ENCODE data around the gene HPSE2. TPM values are rescaled to one million over a fixed set of nuclear protein-coding genes. Genes with fewer than 3 reads are reported as not detected.

HPSE2 gene
- total and polyA plus RNA-seq, 2 of the 13 experiments (the other 11 are each of a cell fraction or from before 2014, with no cell fraction given) = 0.01 TPM; not detected in 1

GRCh38 chr10:98446151-98446660 lies 789.4 kb downstream of the HPSE2 start (continued):
- TF ChIP-seq TFAP4 (IDR thresholded peaks at IDR 0.05; ENCODE audit: borderline replicate concordance, low read depth) (no peak), TAF1 (CRISPR knock-in tag; IDR thresholded peaks at IDR 0.05) (peak; percentile 2; the same call in 1 of the 2 replicates), SIN3A (IDR thresholded peaks at IDR 0.05; ENCODE audit: borderline replicate concordance, low read depth, low read length) (no peak), ZNF333 (CRISPR knock-in tag; IDR thresholded peaks at IDR 0.05; ENCODE audit: borderline replicate concordance) (0 out of 2 replicates have a peak, but pooled peaks have one; percentile 29), ZNF317 (CRISPR knock-in tag; IDR thresholded peaks at IDR 0.05) (0 out of 2 replicates have a peak, but pooled peaks have one; percentile 25), ZNF784 (CRISPR knock-in tag; IDR thresholded peaks at IDR 0.05; ENCODE audit: borderline replicate concordance) (0 out of 2 replicates have a peak, but pooled peaks have one; percentile 1), ARID2 (CRISPR knock-in tag; IDR thresholded peaks at IDR 0.05; ENCODE audit: borderline replicate concordance) (peak; percentile 38; the same call in 1 of the 2 replicates)

- ChIA-PET CTCF (ENCODE audit: low intra/inter-chr PET ratio, low total read pairs) (no interaction called here), POLR2A (no interaction called here)
- 97% methylated on average over 5 of the region's 10 CpGs for WGBS (ENCODE audit: low lambda C conversion rate)
- in situ Hi-C loops (cut with HindIII; ENCODE audit: extremely low pct_ligation_motif_present, low pct_unique_long_range_greater_than_20kb) (no loop called here), intact Hi-C loops (cut with micrococcal nuclease; ENCODE audit: unreplicated experiment) (no loop called here)
- Histone ChIP-seq H3K9me3 (ENCODE audit: low read length) (no peaks in the 10 kb centered on the region), H3K36me3 (replicated peaks in 1 of 2; ENCODE audit: control insufficient read depth in 1 of 2, insufficient read depth in 2 of 2, low read length in 2 of 2) (peaks cover 3 to 35% of the 10 kb centered on the region in 2 experiments), H4K20me1 (ENCODE audit: insufficient read depth, low read length) (no peaks in the 10 kb centered on the region), H3K79me2 (ENCODE audit: insufficient read depth, low read length) (peaks cover 3% of the 10 kb centered on the region), H3K4me3 (replicated peaks in 1 of 3; ENCODE audit: insufficient read depth in 1 of 3, low read depth in 2 of 3, low read length in 3 of 3) (peak overlapping the region in 1 of 3 experiments; percentile 86; a peak in 2 of 6 replicates), H3K4me2 (ENCODE audit: low read depth, low read length) (peak overlapping the region; percentile 97), H3K27me3 (ENCODE audit: control insufficient read depth in 1 of 2, insufficient read depth in 2 of 2, low read length in 2 of 2) (no peaks in the 10 kb centered on the region), H3K27ac (ENCODE audit: extremely low read length, insufficient read depth, low read length) (no peak overlapping the region), H3K9ac (ENCODE audit: insufficient read depth, low read depth, low read length) (peak overlapping the region; percentile 87; the same call in 1 of the 2 replicates), H2AFZ (ENCODE audit: low read length) (no peak overlapping the region), H3K4me1 (ENCODE audit: insufficient read depth, low read length) (peaks cover 18% of the 10 kb centered on the region; the same call in 1 of the 2 replicates)
- no peak for DNase-seq (ENCODE audit: low spot score)
- ATAC-seq = no peak
- TF ChIP-seq ZKSCAN1 (IDR thresholded peaks at IDR 0.05; ENCODE audit: low read length) (no peak), ZMYM2 (CRISPR knock-in tag; IDR thresholded peaks at IDR 0.05) (no peak), ZNF335 (CRISPR knock-in tag; IDR thresholded peaks at IDR 0.05) (no peak), ZNF121 (CRISPR knock-in tag; IDR thresholded peaks at IDR 0.05) (no peak)
- BruUV-seq (replicated peaks) = no TSS peak
- FAIRE-seq = no peak
Observed at GRCh38 chr10:98445200-98445812, 790.3 kb downstream of the HPSE2 start.
